CD14-positive monocyte (primary cell): Measurements from ENCODE around the gene FRRS1L. TPM values are rescaled to one million over a fixed set of nuclear protein-coding genes. Genes with fewer than 3 reads are reported as not detected.

Experiments
- DNase-seq, 3 donors: peaks; one replicate each; pipeline ENCODE4 v3.0.0-alpha.2; 2011 to 2022
- H2AFZ ChIP-seq: 2 replicates; pipeline ENCODE4 v1.6.0; 2012; ENCODE audit warnings: mild to moderate bottlenecking, low read depth, low read length, inconsistent platforms; ENCODE audit not compliant: insufficient read depth, poor library complexity, severe bottlenecking
- H3K27ac ChIP-seq, 2 donors: 1 replicate in 1 of 2; 2 replicates in 1 of 2; pipeline ENCODE4 v1.5.1; 2012 to 2013; ENCODE audit warnings: low read length in 2 of 2, control low read depth in 1 of 2, inconsistent platforms in 1 of 2, low read depth in 1 of 2, mild to moderate bottlenecking in 1 of 2
- H3K27me3 ChIP-seq, 2 donors: one replicate each; pipeline versions ENCODE4 v1.6.0 to v1.6.1; 2011 to 2013; ENCODE audit warnings: low read length in 2 of 2; ENCODE audit not compliant: control insufficient read depth in 2 of 2, insufficient read depth in 2 of 2
- H3K36me3 ChIP-seq, 2 donors: replicated peaks in 1 of 2; 1 replicate in 1 of 2; 2 replicates in 1 of 2; pipeline versions ENCODE4 v1.5.1 to v1.6.1; 2012 to 2013; ENCODE audit warnings: low read length in 2 of 2, control low read depth in 1 of 2, inconsistent platforms in 1 of 2, mild to moderate bottlenecking in 1 of 2; ENCODE audit not compliant: insufficient read depth in 2 of 2, control insufficient read depth in 1 of 2
- H3K4me1 ChIP-seq, 2 donors: 1 replicate in 1 of 2; 2 replicates in 1 of 2; pipeline versions ENCODE4 v1.5.1 to v1.6.1; 2012 to 2013; ENCODE audit warnings: low read length in 2 of 2, control low read depth in 1 of 2, inconsistent platforms in 1 of 2, mild to moderate bottlenecking in 1 of 2, moderate library complexity in 1 of 2; ENCODE audit not compliant: insufficient read depth in 2 of 2, control insufficient read depth in 1 of 2
- H3K4me2 ChIP-seq: replicated peaks from 2 replicates; pipeline ENCODE3; 2012; ENCODE audit warnings: low read length, moderate library complexity, mild to moderate bottlenecking; ENCODE audit not compliant: poor library complexity, severe bottlenecking; ENCODE audit errors: extremely low read depth
- H3K4me3 ChIP-seq, 3 experiments: fragments of 200-600 bp in 1 of 3; sonication (generic) in 1 of 3; replicated peaks in 1 of 3; 1 replicate in 2 of 3; 2 replicates in 1 of 3; pipeline ENCODE4 v1.5.1; 2011 to 2013; ENCODE audit warnings: low read length in 3 of 3, mild to moderate bottlenecking in 3 of 3, control low read depth in 2 of 3, low read depth in 2 of 3, inconsistent platforms in 1 of 3, moderate library complexity in 1 of 3
- H3K79me2 ChIP-seq: 2 replicates; pipeline ENCODE4 v1.6.0; 2012; ENCODE audit warnings: mild to moderate bottlenecking, control low read depth, inconsistent platforms, low read length, moderate library complexity; ENCODE audit not compliant: insufficient read depth
- H3K9ac ChIP-seq: 2 replicates; pipeline ENCODE4 v1.6.0; 2017; ENCODE audit warnings: low read length, mild to moderate bottlenecking; ENCODE audit not compliant: insufficient read depth, poor library complexity, severe bottlenecking
- H3K9me3 ChIP-seq, 2 donors: replicated peaks in 1 of 2; 1 replicate in 1 of 2; 2 replicates in 1 of 2; pipeline versions ENCODE4 v1.5.1 to v1.6.1; 2012 to 2013; ENCODE audit warnings: low read length in 2 of 2, control low read depth in 1 of 2; ENCODE audit not compliant: control insufficient read depth in 1 of 2, insufficient read depth in 1 of 2
- H4K20me1 ChIP-seq: 2 replicates; pipeline ENCODE4 v1.6.0; 2012; ENCODE audit warnings: mild to moderate bottlenecking, low read length, control low read depth, moderate library complexity; ENCODE audit not compliant: insufficient read depth
- H3K27ac Mint-ChIP-seq, 7 donors: one replicate each; pipeline ENCODE4 v1.8.0; 2020; ENCODE audit warnings: mild to moderate bottlenecking in 7 of 7, mixed read lengths in 7 of 7, moderate library complexity in 6 of 7, inconsistent platforms in 2 of 7
- H3K27me3 Mint-ChIP-seq, 3 donors: one replicate each; pipeline ENCODE4 v1.8.0; 2021 to 2022; ENCODE audit warnings: low read depth in 3 of 3, mild to moderate bottlenecking in 3 of 3, mixed read lengths in 3 of 3, moderate library complexity in 3 of 3, inconsistent platforms in 1 of 3
- H3K36me3 Mint-ChIP-seq, 2 donors: one replicate each; pipeline ENCODE4 v1.8.0; 2020; ENCODE audit warnings: mixed read lengths in 2 of 2, inconsistent platforms in 1 of 2, mild to moderate bottlenecking in 1 of 2
- H3K4me1 Mint-ChIP-seq: one replicate; pipeline ENCODE4 v1.8.0; 2020; ENCODE audit warnings: mild to moderate bottlenecking, mixed read lengths
- H3K4me3 Mint-ChIP-seq, 2 donors: one replicate each; pipeline ENCODE4 v1.8.0; 2020; ENCODE audit warnings: mild to moderate bottlenecking in 2 of 2, mixed read lengths in 2 of 2, moderate library complexity in 1 of 2
- H3K9me3 Mint-ChIP-seq, 7 donors: one replicate each; pipeline ENCODE4 v1.8.0; 2020 to 2022; ENCODE audit warnings: mixed read lengths in 7 of 7, mild to moderate bottlenecking in 6 of 7, moderate library complexity in 6 of 7, inconsistent platforms in 2 of 7
- WGBS: methylation state at CpG from one replicate; pipeline ENCODE4 v1.1.5; 2013; ENCODE audit warnings: missing lambda C conversion rate; ENCODE audit not compliant: insufficient coverage; 5-methylcytosine and 5-hydroxymethylcytosine counted together
- intact Hi-C, 2 donors: fragments of 100-400 bp; cut with micrococcal nuclease; formaldehyde crosslinking; loops; one replicate each; pipeline versions ENCODE4 v1.15.0 to v1.15.1; 2023
- polyA plus RNA-seq, 3 donors: library from polyadenylated mRNA; depleted of rRNA in 1 of 3; unstranded in 2 of 3; stranded (reverse) in 1 of 3; fragments of 300-500 nt in 2 of 3; fragments of >200 nt in 1 of 3; fragmentation: Illumina TruSeq in 2 of 3; gene quantifications; 1 replicate in 2 of 3; 2 replicates in 1 of 3; pipeline ENCODE4 v1.2.3, GENCODE V29; 2012 to 2021
- TF ChIP-seq, protein P1 (sequence below): fragments of 200-600 bp; IDR thresholded peaks from one replicate; pipeline ENCODE4 v1.8.0; 2022; ENCODE audit warnings: antibody characterized with exemption, mild to moderate bottlenecking

Gene FRRS1L
- polyA plus RNA-seq, 3 donors: not detected

DNA sequence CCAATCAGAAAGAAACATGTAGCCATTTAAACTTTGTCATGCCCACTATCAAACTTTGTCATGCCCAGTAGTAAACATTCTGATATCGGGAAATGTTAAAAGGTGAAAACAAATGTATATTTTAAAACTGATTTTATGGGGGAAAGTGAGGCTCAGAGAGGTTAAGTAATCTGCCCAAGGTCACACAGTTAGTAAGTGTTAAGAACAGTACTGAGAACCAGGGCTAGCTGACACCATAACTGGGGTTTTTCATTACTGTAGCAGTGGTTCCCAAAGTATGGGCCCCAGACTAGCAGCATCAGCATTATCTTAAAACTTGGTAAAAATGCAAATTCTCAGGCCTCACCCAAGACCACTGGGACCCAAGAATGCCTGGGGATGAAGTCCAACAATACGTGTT lies 9.9 kb upstream of the FRRS1L start:
- H3K4me3 ChIP-seq: no peak overlapping the region
- intact Hi-C loops: no loop called here
- no peaks in the 10 kb centered on the region for H3K36me3 Mint-ChIP-seq
- TF ChIP-seq, protein P1, sequence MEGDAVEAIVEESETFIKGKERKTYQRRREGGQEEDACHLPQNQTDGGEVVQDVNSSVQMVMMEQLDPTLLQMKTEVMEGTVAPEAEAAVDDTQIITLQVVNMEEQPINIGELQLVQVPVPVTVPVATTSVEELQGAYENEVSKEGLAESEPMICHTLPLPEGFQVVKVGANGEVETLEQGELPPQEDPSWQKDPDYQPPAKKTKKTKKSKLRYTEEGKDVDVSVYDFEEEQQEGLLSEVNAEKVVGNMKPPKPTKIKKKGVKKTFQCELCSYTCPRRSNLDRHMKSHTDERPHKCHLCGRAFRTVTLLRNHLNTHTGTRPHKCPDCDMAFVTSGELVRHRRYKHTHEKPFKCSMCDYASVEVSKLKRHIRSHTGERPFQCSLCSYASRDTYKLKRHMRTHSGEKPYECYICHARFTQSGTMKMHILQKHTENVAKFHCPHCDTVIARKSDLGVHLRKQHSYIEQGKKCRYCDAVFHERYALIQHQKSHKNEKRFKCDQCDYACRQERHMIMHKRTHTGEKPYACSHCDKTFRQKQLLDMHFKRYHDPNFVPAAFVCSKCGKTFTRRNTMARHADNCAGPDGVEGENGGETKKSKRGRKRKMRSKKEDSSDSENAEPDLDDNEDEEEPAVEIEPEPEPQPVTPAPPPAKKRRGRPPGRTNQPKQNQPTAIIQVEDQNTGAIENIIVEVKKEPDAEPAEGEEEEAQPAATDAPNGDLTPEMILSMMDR: no peak
- H3K9me3 ChIP-seq: no peaks in the 10 kb centered on the region
- H3K9ac ChIP-seq: no peak overlapping the region
- H3K36me3 ChIP-seq: no peaks in the 10 kb centered on the region
- peaks cover 8 to 21% (median 10%) of the 10 kb centered on the region in 3 donors for H3K27me3 Mint-ChIP-seq
- no peaks in the 10 kb centered on the region for H3K4me1 Mint-ChIP-seq
- WGBS: no CpG with 5 or more reads among the region's 2 CpGs
- no peaks in the 10 kb centered on the region for H4K20me1 ChIP-seq
- H3K4me2 ChIP-seq: no peak overlapping the region
- H3K27ac Mint-ChIP-seq: no peak overlapping the region
- no peaks in the 10 kb centered on the region for H3K4me1 ChIP-seq
- DNase-seq: no peak
- no peak overlapping the region for H2AFZ ChIP-seq
- no peak overlapping the region for H3K27ac ChIP-seq
- H3K9me3 Mint-ChIP-seq: peaks cover 0 to 3% (median 0%) of the 10 kb centered on the region in 7 donors
- H3K4me3 Mint-ChIP-seq: no peak overlapping the region
- peaks cover 0 to 3% of the 10 kb centered on the region in 2 donors for H3K27me3 ChIP-seq
- no peaks in the 10 kb centered on the region for H3K79me2 ChIP-seq

DNA sequence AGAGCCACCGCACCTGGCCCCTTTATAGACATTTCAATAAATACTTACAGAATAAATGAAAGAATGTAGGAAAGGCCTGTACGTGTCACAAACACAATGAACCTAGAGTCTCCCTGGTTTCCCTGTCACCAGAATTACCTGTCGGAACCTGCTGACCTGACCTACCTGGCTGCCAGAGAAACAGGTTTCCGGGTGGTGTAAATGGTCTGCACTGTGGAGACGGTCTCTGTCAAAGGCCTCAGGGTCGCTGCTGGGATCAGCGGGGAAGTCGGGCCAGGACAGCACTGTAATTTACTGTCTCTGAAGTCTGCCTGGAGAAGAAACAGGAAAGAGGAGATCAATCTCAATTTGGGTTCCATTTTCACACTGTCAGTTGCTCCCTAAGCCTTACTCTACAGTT lies 9.3 kb upstream of the FRRS1L start:
- intact Hi-C loops: no loop called here
- H3K27ac Mint-ChIP-seq: no peak overlapping the region
- Histone ChIP-seq H4K20me1 (no peaks in the 10 kb centered on the region), H3K9ac (no peak overlapping the region), H3K27ac (no peak overlapping the region), H3K4me2 (no peak overlapping the region), H2AFZ (no peak overlapping the region), H3K27me3 (peaks cover 2 to 5% of the 10 kb centered on the region in 2 donors), H3K4me3 (no peak overlapping the region), H3K9me3 (no peaks in the 10 kb centered on the region), H3K36me3 (no peaks in the 10 kb centered on the region), H3K79me2 (no peaks in the 10 kb centered on the region), H3K4me1 (no peaks in the 10 kb centered on the region)
- H3K4me3 Mint-ChIP-seq: no peak overlapping the region
- no peaks in the 10 kb centered on the region for H3K36me3 Mint-ChIP-seq
- TF ChIP-seq, protein P1: no peak
- H3K4me1 Mint-ChIP-seq: no peaks in the 10 kb centered on the region
- no peak for DNase-seq
- 100% methylated on average over 4 of the region's 8 CpGs for WGBS
- H3K27me3 Mint-ChIP-seq: peaks cover 10 to 21% (median 14%) of the 10 kb centered on the region in 3 donors
- H3K9me3 Mint-ChIP-seq: peaks cover 0 to 3% (median 0%) of the 10 kb centered on the region in 7 donors
